HCT116 (cell line): ENCODE measurements around the gene PSMC3IP. TPM values are rescaled to one million over a fixed set of nuclear protein-coding genes. Genes with fewer than 3 reads are reported as not detected.
A peak's percentile ranks its signal among the peaks of the same experiment; 100 is the strongest.

Experiments
- ATAC-seq: fragments of 200-7000 bp; cut with Tn5 transposase; 2 replicates; pipeline ENCODE4 v1.9.1; 2020; ENCODE audit warnings: mild to moderate bottlenecking, moderate library complexity
- BruUV-seq: library from RNA; stranded (reverse); fragments of 400-500 nt; replicated peaks from 2 replicates; lab custom pipeline; 2021; lab: Mats Ljungman, UMichigan
- CTCF ChIA-PET: fragments of 300-600 bp; sonication (Branson Sonifier 250); formaldehyde crosslinking; loops from one replicate; lab custom pipeline; 2021; ENCODE audit warnings: antibody characterized with exemption; lab: Charles Lee
- POLR2A ChIA-PET: fragments of 300-600, 350-600 bp; sonication (Branson Sonifier 250); formaldehyde crosslinking; loops from one replicate; lab custom pipeline; 2021; ENCODE audit warnings: antibody characterized with exemption; lab: Charles Lee
- RAD21 ChIA-PET, 2 experiments: fragments of 300-600 bp; sonication (Branson Sonifier 250); formaldehyde crosslinking; loops; one replicate each; lab custom pipeline; 2023; ENCODE audit warnings: low total read pairs in 2 of 2; ENCODE audit not compliant: uncharacterized antibody in 2 of 2, unreplicated experiment in 2 of 2, low non-redundant PET in 1 of 2; lab: Charles Lee
- DNase-seq: peaks from one replicate; pipeline ENCODE4 v3.0.0-alpha.2; 2010; ENCODE audit warnings: low read depth, low spot score
- H2AFZ ChIP-seq: fragments of 200-600 bp; shearing (Covaris generic), sonication (generic); 2 replicates; pipeline ENCODE4 v1.6.1; 2017; ENCODE audit warnings: low read depth, mixed run types, mixed read lengths, antibody characterized with exemption, low read length; ENCODE audit not compliant: poor library complexity, severe bottlenecking
- H3K27ac ChIP-seq: 2 replicates; pipeline ENCODE4 v1.5.1; 2012; ENCODE audit warnings: low read depth, low read length
- H3K27me3 ChIP-seq: fragments of 200-600 bp; sonication (generic); 2 replicates; pipeline ENCODE4 v1.6.1; 2016; ENCODE audit warnings: mixed run types, low read length, mixed read lengths; ENCODE audit not compliant: insufficient read depth
- H3K36me3 ChIP-seq, 2 experiments: fragments of 200-500 bp in 1 of 2; fragments of 200-600 bp in 1 of 2; sonication (Bioruptor generic) in 1 of 2; sonication (generic) in 1 of 2; 2 replicates each; pipeline versions ENCODE4 v1.5.1 to v1.6.1; 2014 to 2016; ENCODE audit warnings: low read length in 2 of 2, inconsistent platforms in 1 of 2, mixed read lengths in 1 of 2, mixed run types in 1 of 2; ENCODE audit not compliant: insufficient read depth in 2 of 2, control insufficient read depth in 1 of 2
- H3K4me1 ChIP-seq, 2 experiments: fragments of 200-600 bp in 1 of 2; sonication (generic) in 1 of 2; 2 replicates each; pipeline versions ENCODE4 v1.5.1 to v1.6.1; 2012 to 2017; ENCODE audit warnings: low read length in 2 of 2, inconsistent platforms in 1 of 2, mild to moderate bottlenecking in 1 of 2, mixed read lengths in 1 of 2, mixed run types in 1 of 2, moderate library complexity in 1 of 2; ENCODE audit not compliant: insufficient read depth in 2 of 2, control insufficient read depth in 1 of 2
- H3K4me2 ChIP-seq: fragments of 200-600 bp; sonication (generic); 2 replicates; pipeline ENCODE4 v1.6.1; 2017; ENCODE audit warnings: mixed run types, low read length, mixed read lengths
- H3K4me3 ChIP-seq, 2 experiments: fragments of 200-600 bp in 1 of 2; sonication (generic) in 1 of 2; replicated peaks in 1 of 2; 2 replicates each; pipeline ENCODE4 v1.5.1; 2011 to 2016; ENCODE audit warnings: low read length in 2 of 2, control low read depth in 1 of 2, low read depth in 1 of 2, mild to moderate bottlenecking in 1 of 2, mixed read lengths in 1 of 2, mixed run types in 1 of 2
- H3K79me2 ChIP-seq: fragments of 200-600 bp; sonication (generic); 2 replicates; pipeline ENCODE4 v1.6.1; 2017; ENCODE audit warnings: mild to moderate bottlenecking, mixed run types, low read length, moderate library complexity, mixed read lengths; ENCODE audit not compliant: insufficient read depth
- H3K9ac ChIP-seq: fragments of 200-600 bp; sonication (generic); 2 replicates; pipeline ENCODE4 v1.6.1; 2016; ENCODE audit warnings: low read length, mixed read lengths
- H3K9me2 ChIP-seq: fragments of 200-600 bp; sonication (generic), shearing (Covaris generic); 2 replicates; pipeline ENCODE4 v1.6.1; 2017; ENCODE audit warnings: mixed run types, mild to moderate bottlenecking, moderate library complexity; ENCODE audit not compliant: insufficient read depth
- H3K9me3 ChIP-seq, 2 experiments: fragments of 200-500 bp in 1 of 2; fragments of 200-600 bp in 1 of 2; sonication (Bioruptor generic) in 1 of 2; sonication (generic) in 1 of 2; 2 replicates each; pipeline ENCODE4 v1.6.1; 2014 to 2017; ENCODE audit warnings: low read length in 2 of 2, mixed read lengths in 2 of 2, inconsistent platforms in 1 of 2, low read depth in 1 of 2, mild to moderate bottlenecking in 1 of 2, mixed run types in 1 of 2, moderate library complexity in 1 of 2; ENCODE audit not compliant: control insufficient read depth in 1 of 2, insufficient read depth in 1 of 2
- H4K20me1 ChIP-seq: fragments of 200-600 bp; sonication (generic), shearing (Covaris generic); 2 replicates; pipeline ENCODE4 v1.6.1; 2017; ENCODE audit warnings: mixed run types, mild to moderate bottlenecking, moderate library complexity; ENCODE audit not compliant: insufficient read depth
- ATF3 ChIP-seq: IDR thresholded peaks from 2 replicates; pipeline ENCODE4 v1.6.1; 2012
- CBX3 ChIP-seq: IDR thresholded peaks from 2 replicates; pipeline ENCODE4 v1.6.1; 2012; ENCODE audit warnings: low read depth
- CEBPB ChIP-seq: IDR thresholded peaks from 2 replicates; pipeline ENCODE4 v1.6.1; 2012; ENCODE audit warnings: low read depth
- EGR1 ChIP-seq: IDR thresholded peaks from 2 replicates; pipeline ENCODE4 v1.6.1; 2012; ENCODE audit warnings: low read depth
- EZH2 ChIP-seq: fragments of 200-600 bp; sonication (generic); IDR thresholded peaks from 2 replicates; pipeline ENCODE4 v1.6.1; 2017; ENCODE audit warnings: antibody characterized with exemption, mixed run types
- EZH2phosphoT487 ChIP-seq: fragments of 200-600 bp; IDR thresholded peaks from 2 replicates; pipeline ENCODE4 v1.6.1; 2018; ENCODE audit warnings: antibody characterized with exemption, borderline replicate concordance
- FOSL1 ChIP-seq: IDR thresholded peaks from 2 replicates; pipeline ENCODE4 v1.6.1; 2012; ENCODE audit warnings: low read depth
- JUND ChIP-seq: IDR thresholded peaks from 2 replicates; pipeline ENCODE4 v1.6.1; 2012
- POLR2A ChIP-seq: IDR thresholded peaks from 2 replicates; pipeline ENCODE4 v1.7.0; 2011; ENCODE audit warnings: borderline replicate concordance; ENCODE audit not compliant: insufficient read depth, insufficient read length; ENCODE audit errors: extremely low read depth
- POLR2AphosphoS5 ChIP-seq: IDR thresholded peaks from 2 replicates; pipeline ENCODE4 v1.6.1; 2011; ENCODE audit warnings: mild to moderate bottlenecking, low read depth, low read length, moderate library complexity
- RAD21 ChIP-seq: IDR thresholded peaks from 2 replicates; pipeline ENCODE4 v1.6.1; 2012; ENCODE audit warnings: low read depth, mild to moderate bottlenecking
- SIN3A ChIP-seq: IDR thresholded peaks from 2 replicates; pipeline ENCODE4 v1.6.1; 2012; ENCODE audit warnings: low read depth
- SP1 ChIP-seq: IDR thresholded peaks from 2 replicates; pipeline ENCODE4 v1.6.1; 2012; ENCODE audit warnings: low read depth
- SRF ChIP-seq: IDR thresholded peaks from 2 replicates; pipeline ENCODE4 v1.6.1; 2012; ENCODE audit warnings: low read depth
- TCF7L2 ChIP-seq: IDR thresholded peaks from 2 replicates; pipeline ENCODE4 v1.7.0; 2011; ENCODE audit warnings: borderline replicate concordance, inconsistent platforms; ENCODE audit not compliant: insufficient read depth, insufficient read length; ENCODE audit errors: extremely low read depth
- YY1 ChIP-seq: IDR thresholded peaks from 2 replicates; pipeline ENCODE4 v1.6.1; 2011; ENCODE audit warnings: low read length, low read depth, moderate library complexity, mild to moderate bottlenecking; ENCODE audit not compliant: insufficient replicate concordance; ENCODE audit errors: extremely low read depth
- ZNF274 ChIP-seq: fragments of 200-500 bp; sonication (Bioruptor generic); IDR thresholded peaks from 2 replicates; pipeline ENCODE4 v1.6.1; 2014; ENCODE audit warnings: mild to moderate bottlenecking, low read depth, low read length, inconsistent platforms
- intact Hi-C: fragments of 100-400 bp; cut with micrococcal nuclease; formaldehyde crosslinking; loops from 2 replicates; pipeline ENCODE4 v1.10.0; 2022
- total RNA-seq: library from RNA; stranded (reverse); gene quantifications from one replicate; pipeline ENCODE4 v1.2.1, GENCODE V29; 2021; ENCODE audit not compliant: unreplicated experiment
- TF ChIP-seq, protein P1 (sequence below): IDR thresholded peaks from 2 replicates; pipeline ENCODE4 v1.6.1; 2011; ENCODE audit warnings: mild to moderate bottlenecking, low read length, moderate library complexity; ENCODE audit not compliant: insufficient replicate concordance; ENCODE audit errors: extremely low read depth
- TF ChIP-seq, protein P2 (sequence below): IDR thresholded peaks from 2 replicates; pipeline ENCODE4 v1.6.1; 2012

PSMC3IP gene
- total RNA-seq, 1 experiment from 2014 or later = 24.3 TPM

DNA sequence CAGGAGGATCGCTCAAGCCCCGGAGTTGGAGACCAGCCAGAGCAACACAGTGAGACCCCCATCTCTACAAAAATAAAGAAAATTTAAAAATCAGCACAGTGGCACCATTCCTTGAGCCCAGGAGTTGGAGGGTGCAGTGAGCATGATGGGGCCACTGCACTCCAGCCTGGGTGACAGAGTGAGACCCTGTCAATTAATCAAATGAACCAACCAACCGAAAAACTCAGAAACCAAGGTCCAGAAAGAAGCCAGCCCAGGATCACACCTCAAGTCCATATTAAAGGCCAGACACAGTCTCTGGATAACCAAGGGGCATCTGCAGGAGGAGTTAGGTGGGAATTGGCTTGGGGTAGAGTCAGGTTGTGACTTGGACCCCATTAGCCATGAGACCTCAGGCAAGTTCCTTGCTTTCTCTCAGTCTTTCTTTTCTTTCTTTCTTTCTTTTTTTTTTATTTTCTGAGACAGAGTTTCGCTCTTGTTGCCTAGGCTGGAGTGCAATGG, 22.4 kb downstream of the PSMC3IP start (continued):
- no peak for TF ChIP-seq YY1
- TF ChIP-seq RAD21 = no peak
- TF ChIP-seq, protein P1, sequence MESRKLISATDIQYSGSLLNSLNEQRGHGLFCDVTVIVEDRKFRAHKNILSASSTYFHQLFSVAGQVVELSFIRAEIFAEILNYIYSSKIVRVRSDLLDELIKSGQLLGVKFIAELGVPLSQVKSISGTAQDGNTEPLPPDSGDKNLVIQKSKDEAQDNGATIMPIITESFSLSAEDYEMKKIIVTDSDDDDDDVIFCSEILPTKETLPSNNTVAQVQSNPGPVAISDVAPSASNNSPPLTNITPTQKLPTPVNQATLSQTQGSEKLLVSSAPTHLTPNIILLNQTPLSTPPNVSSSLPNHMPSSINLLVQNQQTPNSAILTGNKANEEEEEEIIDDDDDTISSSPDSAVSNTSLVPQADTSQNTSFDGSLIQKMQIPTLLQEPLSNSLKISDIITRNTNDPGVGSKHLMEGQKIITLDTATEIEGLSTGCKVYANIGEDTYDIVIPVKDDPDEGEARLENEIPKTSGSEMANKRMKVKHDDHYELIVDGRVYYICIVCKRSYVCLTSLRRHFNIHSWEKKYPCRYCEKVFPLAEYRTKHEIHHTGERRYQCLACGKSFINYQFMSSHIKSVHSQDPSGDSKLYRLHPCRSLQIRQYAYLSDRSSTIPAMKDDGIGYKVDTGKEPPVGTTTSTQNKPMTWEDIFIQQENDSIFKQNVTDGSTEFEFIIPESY = no peak

GRCh38 chr17:42554250-42555121, 23.0 kb downstream of the PSMC3IP start:
- RAD21 ChIA-PET = no interaction called here
- TF ChIP-seq CBX3 (no peak), EGR1 (peak; percentile 73), TCF7L2 (peak; percentile 29), ZNF274 (no peak), EZH2phosphoT487 (no peak), ATF3 (no peak), POLR2A (peak; percentile 68), FOSL1 (no peak), POLR2AphosphoS5 (peak; percentile 88), EZH2 (no peak), SRF (no peak), SIN3A (no peak), SP1 (no peak), JUND (no peak), CEBPB (no peak)
- TF ChIP-seq, protein P2, sequence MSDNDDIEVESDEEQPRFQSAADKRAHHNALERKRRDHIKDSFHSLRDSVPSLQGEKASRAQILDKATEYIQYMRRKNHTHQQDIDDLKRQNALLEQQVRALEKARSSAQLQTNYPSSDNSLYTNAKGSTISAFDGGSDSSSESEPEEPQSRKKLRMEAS = peak; percentile 62

More at GRCh38 chr17:42554250-42555121, 23.0 kb downstream of the PSMC3IP start:
- H3K27me3 ChIP-seq = no peaks in the 10 kb centered on the region
- H3K27ac ChIP-seq = peak overlapping the region; percentile 94
- CTCF ChIA-PET = interaction anchor here (0.9 to 2.1 kb wide), 3 partner anchors 23 to 232 kb away, joined by 3 to 8 read pairs (median 3); partner anchors contain the start of gene PSMC3IP
- no peak overlapping the region for H2AFZ ChIP-seq
- H4K20me1 ChIP-seq = no peaks in the 10 kb centered on the region
- TSS peak; percentile 63 for BruUV-seq
- H3K9me3 ChIP-seq = no peaks in the 10 kb centered on the region
- no peak for DNase-seq
- H3K4me3 ChIP-seq = peak overlapping the region; percentile 93 to 99
- peaks cover 11 to 36% of the 10 kb centered on the region in 2 experiments for H3K4me1 ChIP-seq
- intact Hi-C loops = no loop called here
- H3K9me2 ChIP-seq = no peaks in the 10 kb centered on the region
- POLR2A ChIA-PET = interaction anchor here (0.5 to 1.6 kb wide), 2 partner anchors 131 to 144 kb away, joined by 3 read pairs; partner anchors contain the start of gene CAVIN1
- H3K36me3 ChIP-seq = no peaks in the 10 kb centered on the region
- H3K79me2 ChIP-seq = peaks cover 17% of the 10 kb centered on the region; the same call in 1 of the 2 replicates
- H3K9ac ChIP-seq = peak overlapping the region; percentile 97
- peak; percentile 83 for ATAC-seq
- H3K4me2 ChIP-seq = peak overlapping the region; percentile 86
